CD4-positive, alpha-beta T cell treated with Interleukin-10 for 1 hour (primary cell): ENCODE data around the gene CYB5R4.
A peak's percentile ranks its signal among the peaks of the same experiment; 100 is the strongest.
"Not testable (repeated sequence)": the region's sequence is repeated elsewhere in the genome, so short reads cannot be mapped to it uniquely, and the experiment has no call there.

Experiments used
- DNase-seq: peaks from one replicate; pipeline ENCODE4 v3.0.0-alpha.2; 2020

Gene CYB5R4

DNA sequence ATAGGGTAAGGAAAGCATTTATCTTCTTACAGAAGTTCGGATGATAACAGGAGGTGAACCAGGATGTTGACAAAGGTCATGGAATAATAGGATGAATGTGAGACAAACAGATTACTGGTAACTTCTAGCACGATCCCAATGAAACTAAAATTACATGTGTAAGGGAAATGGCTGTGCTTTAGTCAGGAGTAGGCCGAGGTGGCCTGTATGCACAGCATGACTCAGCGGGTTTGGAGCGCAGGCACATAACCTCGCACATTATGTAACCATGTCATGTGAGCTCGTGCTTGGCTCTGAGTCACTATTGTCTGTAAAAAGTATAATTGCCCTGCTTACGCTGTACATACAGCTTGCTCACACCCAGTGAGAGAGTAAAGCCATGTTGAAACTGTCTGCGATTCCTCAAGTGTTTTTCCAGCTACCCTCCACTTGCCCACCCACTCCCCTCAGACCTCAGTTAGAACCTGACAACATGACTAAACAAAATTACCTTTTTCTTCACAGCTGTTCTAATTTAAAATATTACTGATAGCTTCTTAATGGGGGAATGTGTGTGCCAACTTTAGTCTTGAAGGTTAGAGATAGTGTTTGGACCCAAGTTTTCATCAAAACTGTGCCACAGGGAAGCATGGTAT lies 8.2 kb downstream of the CYB5R4 start:
- DNase-seq, result peak; percentile 18

DNA sequence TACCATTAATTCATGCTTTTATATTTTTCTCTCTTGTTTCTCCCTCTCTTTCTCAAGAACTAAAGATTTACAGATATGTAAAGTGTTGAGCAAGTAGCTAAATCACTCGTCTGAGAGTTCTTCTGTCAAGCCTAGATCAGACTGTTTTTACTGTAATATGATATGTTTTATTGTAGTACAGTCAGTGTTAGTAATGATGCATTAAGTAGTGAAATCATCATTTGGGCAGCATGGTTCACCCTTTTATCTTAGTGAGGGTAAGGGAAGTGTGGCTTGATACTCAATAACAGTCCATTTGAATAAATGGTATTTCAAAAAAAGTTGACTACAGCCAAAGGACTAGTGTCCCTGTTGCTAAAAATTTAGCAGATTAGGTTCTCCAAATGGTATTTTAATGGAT lies 9.2 kb downstream of the CYB5R4 start:
- DNase-seq, result no peak

GRCh38 chr6:83870649-83871048 lies 11.2 kb downstream of the CYB5R4 start:
- DNase-seq, result no peak

GRCh38 chr6:83872386-83873118 lies 13.1 kb downstream of the CYB5R4 start:
- no peak for DNase-seq

GRCh38 chr6:83873869-83874268 lies 14.4 kb downstream of the CYB5R4 start:
- DNase-seq, result no peak

- DNase-seq, result no peak
Measured at GRCh38 chr6:83875843-83876242, 16.4 kb downstream of the CYB5R4 start.

DNA sequence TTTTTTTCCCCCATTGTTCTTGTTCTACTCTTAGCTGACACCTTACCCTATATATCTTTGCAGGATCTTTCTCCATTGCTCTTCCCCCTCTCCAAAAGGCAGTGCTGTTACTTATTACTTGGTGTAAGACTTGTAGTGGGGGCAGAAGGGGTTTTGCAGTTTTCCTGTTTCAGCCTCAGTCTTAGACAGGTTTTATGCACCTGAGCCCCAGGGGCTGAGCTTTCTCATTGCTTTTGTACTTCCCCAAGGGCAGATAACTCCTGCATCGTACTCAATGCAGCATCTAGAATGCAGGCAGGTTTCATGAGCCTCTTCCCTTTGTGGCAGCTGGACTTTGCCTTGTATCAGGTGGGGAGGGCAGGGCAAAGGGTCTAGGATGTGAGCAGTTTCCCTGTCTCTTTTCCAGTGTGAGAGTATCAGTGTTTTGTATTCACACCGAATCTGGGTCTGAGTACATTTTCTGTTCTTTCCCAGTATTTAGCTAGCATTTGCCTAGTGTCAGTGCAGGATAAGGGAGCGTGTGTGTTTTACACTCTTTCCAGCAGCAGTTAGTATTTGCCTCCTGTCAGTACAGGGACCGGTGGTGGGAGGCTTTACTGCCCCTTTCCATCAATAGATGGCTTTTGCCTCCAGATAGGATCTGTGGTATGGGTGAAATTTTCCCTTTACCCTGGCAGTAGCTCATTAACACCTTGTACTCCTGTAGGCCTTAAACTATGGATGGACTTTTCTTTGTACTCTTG lies 19.6 kb downstream of the CYB5R4 start:
- DNase-seq, result no peak

GRCh38 chr6:83879746-83880145 lies 20.3 kb downstream of the CYB5R4 start:
- no peak for DNase-seq

DNA sequence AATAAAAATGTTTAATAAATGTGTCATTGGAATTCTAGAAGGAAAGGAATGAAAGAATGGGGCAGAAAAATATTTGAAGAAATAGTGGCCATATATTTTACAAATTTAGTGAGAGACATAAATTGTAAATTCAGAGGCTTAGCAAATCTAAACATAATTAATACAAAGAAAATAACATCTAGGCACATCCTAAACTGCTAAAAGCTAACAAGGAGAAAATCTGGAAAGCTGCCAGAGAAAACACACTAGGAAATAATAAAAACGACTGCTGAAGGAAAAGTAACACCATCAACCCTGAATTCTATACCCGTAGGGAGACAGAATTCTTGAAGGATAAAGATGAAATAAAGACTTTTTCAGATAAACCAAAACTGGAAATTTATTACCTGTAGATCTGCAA lies 23.8 kb downstream of the CYB5R4 start:
- DNase-seq, result no peak

GRCh38 chr6:83884523-83884922 lies 25.0 kb downstream of the CYB5R4 start:
- peak; percentile 59 for DNase-seq

DNA sequence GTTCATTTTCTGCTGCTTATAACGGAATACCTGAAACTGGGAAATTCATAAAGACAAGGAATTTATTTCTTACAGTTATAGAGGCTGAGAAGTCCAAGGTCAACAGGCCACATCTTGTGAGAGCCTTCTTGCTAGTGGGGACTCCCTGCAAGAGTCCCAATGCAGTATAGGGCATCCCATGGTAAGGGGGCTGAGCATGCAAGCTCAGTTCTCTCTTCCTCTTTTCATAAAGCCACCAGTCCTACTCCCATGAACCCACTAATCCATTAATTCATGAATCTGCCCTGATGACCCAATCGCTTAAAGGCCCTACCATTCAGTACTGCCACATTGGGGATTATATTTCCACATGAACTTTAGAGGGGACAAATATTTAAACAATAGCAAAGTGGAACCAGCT lies 26.5 kb downstream of the CYB5R4 start:
- no peak for DNase-seq

- no peak for DNase-seq
Measured at GRCh38 chr6:83889621-83890020, 30.1 kb downstream of the CYB5R4 start.

DNA sequence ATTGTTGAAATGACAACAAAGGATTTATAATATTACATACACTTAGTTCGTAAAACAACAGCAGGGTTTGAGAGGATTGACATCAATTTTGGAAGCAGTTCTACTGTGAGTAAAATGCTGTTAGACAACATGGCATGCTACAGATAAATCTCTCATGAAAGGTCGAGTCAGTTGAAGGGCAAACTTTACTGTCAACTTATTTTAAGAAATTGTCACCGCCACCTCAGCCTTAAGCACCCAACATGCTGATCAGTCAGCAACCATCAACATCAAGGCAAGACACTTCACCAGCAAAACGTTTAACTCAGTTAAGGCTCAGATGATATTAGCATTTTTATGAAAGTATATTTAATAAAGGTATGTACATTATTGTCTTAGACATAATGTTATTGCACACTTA lies 31.0 kb downstream of the CYB5R4 start:
- DNase-seq, result no peak

DNA sequence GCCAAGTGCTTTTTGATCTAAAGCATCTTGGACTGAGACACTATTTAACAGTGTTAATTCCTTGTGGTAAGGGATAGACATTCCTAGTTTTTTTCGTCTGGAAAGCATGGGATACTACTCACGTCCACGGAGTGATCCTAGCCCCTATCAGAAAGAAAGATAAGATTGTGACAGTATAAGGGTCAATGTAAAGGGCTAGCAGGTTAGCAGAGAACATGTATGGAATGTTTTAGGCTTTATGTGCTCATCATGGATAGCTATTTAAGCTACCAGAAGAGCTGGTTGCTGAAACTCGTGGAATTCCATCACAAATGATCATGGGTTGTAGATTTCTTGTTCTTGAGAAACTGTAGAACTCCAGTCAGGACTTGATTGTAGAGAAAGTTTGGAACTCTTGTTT lies 32.1 kb downstream of the CYB5R4 start:
- no peak for DNase-seq

DNA sequence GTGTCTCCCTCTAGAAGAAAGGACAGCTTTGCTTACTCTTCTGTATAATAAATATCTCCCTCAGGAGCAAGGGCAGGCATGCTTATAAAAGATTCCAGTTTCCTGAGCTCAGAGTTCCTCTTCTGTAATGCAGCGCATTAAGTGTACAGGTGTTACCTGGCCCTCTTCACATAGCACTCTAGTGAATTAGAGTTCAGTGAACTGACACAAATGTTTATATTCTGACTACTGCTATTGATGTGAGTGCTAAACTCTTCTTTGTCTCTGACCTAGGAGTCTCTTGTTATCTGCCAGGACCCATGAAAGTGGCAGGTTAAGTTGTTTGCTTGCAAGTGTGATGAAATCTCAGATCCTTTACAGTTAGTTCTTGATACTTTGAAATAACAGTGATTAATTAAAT lies 33.5 kb downstream of the CYB5R4 start:
- DNase-seq, result no peak

DNA sequence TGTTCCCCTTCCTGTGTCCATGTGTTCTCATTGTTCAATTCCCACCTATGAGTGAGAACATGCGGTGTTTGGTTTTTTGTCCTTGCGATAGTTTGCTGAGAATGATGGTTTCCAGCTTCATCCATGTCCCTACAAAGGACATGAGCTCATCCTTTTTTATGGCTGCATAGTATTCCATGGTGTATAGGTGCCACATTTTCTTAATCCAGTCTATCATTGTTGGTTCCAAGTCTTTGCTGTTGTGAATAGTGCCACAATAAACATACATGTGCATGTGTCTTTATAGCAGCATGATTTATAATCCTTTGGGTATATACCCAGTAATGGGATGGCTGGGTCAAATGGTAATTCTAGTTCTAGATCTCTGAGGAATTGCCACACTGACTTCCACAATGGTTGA lies 37.6 kb downstream of the CYB5R4 start:
- not testable (repeated sequence) for DNase-seq

DNA sequence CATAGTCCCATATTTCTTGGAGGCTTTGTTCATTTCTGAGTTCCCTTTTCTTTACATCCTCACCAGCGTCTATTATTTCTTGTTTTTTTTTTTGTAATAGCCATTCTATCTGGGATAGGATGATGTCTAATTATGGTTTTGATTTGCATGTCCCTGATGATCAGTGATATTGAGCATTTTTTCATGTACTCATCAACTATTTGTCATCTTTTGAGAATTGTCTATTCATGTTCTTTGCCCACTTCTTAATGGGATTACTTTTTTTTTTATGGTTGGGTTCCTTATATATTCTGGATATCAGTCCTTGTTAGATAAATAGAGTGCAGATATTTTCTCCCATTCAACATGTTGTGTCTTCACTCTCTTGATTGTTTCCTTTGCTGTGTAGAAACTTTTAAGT lies 42.1 kb downstream of the CYB5R4 start:
- DNase-seq, result no peak

DNA sequence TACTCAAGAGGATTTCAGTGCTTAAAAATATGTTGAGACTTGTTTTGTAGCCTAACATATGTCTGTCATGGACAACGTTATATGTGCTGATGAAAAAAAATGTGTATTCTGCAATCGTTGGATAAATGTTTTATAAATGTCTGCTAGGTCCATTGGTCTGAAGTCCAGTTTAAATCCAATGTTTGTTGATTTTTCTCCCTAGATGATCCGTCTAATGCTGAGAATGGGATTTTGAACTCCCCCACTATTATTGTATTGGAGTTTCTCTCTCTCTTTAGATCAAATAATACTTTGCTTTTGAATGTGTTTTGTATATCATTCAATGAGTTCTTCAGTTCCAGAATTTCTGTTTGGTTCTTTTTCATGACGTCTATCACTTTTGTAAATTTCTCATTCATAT lies 44.9 kb downstream of the CYB5R4 start:
- DNase-seq, result no peak

DNA sequence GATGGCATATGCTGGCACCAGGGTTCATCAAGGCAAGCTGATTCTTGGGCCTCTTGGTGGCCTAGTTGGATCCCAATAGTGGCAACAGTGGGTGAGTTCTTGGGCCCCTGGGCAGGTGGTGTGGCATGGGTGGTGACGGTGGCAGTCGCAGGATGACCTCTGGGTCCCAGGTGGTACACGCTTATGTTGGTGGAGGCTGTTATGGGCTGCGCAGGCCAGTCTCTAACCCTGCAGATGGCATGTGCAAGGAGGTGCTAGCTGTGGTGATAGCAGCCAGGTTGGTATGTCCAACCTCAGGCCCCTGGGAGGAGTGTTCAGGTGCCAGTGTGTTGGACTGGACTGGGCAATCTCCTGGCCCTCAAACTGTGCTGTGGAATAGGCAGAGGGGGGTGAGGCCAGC lies 46.2 kb downstream of the CYB5R4 start:
- DNase-seq, result no peak

GRCh38 chr6:83907623-83908390 lies 48.3 kb downstream of the CYB5R4 start:
- DNase-seq, result not testable (repeated sequence)

DNA sequence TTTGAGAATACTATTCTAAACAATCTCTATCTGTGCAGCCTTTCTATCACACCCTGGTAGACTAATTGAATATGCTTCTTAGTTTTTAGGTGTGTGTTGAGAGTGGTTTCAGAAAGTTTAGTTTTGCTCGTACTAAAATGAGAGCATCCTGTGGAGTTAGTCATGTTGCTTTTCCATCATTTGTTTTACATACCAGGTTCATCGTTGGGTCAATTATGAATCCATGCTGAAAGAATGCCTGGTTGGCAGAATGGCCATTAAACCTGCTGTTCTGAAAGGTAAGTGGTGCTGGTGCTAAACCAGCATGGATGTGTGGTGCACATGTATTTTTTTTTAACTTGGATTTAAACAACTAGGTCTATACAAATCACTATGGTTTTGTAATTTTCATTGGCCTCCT lies 49.3 kb downstream of the CYB5R4 start:
- DNase-seq, result no peak

- DNase-seq, result no peak
Measured at GRCh38 chr6:83911278-83911677, 51.8 kb downstream of the CYB5R4 start.

GRCh38 chr6:83914953-83915352 lies 55.5 kb downstream of the CYB5R4 start:
- DNase-seq, result no peak
